HG03457 (cell line): Measurements from ENCODE around the gene FCN3.

Experiments used
- ATAC-seq: cut with Tn5 transposase; IDR thresholded peaks from one replicate; pipeline ENCODE4 v1.9.1; 2021; ENCODE audit warnings: moderate number of reproducible peaks; ENCODE audit not compliant: unreplicated experiment

Gene FCN3

DNA sequence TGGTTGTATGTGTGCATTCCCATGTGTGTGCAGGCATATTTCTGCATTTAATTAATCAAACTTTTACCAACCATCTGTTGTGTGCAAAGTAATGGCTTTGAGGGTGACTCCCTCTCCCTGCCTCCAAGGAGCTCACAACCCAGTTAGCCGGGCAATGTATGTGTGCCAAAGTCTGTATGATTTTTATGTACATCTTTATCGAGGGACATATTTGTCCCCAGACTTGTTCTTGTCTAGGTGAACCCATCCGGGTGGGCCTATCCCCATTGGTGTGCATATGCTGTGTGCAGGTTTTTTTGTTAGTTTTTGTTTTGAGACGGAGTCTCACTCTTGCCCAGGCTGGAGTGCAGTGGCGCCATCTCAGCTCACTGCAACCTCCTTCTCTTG, 31.0 kb downstream of the FCN3 start:
- ATAC-seq = no peak

DNA sequence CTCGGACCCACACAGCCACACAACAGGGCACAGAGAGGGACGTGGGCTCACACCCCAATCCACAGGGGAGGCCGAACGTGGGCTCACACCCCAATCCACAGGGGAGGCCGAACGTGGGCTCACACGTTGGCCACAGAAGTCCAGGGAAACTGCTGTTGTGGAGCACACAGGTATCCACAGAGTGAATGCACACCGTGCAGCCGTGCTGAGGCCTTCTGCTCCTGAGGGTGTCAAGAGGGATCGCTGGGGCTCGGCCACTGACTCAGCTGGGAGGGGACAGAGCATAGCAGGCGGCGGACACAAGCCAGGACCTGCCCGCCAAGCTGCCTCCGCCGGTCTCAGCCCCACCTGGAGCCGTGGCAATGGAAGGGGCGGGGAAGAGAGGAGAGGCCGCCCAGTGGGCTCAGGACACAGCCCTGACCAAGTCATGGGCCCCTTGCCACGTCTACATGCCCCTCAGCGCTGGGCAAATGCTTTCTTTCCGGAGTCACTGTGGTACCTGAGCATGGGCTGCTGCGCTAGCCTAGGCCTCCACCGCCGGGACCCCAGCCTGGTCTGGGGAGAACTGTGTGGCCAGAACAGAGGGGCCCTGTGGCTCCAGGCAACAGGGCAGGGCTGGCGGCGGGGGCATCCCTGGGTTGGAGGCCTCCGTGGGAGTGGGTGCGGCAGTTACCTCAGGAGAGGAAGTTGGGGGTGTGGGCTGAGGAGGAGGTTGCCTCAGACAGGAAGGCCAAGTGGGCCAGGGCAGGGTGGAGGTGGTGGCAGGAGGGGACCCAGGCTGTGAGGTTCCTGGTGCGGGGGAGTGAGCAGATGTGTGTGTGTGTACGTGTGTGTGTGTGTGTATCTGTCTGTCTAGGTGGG, 31.6 kb downstream of the FCN3 start:
- ATAC-seq = no peak

- no peak for ATAC-seq
Observed at GRCh38 chr1:27342391-27342777, 32.2 kb downstream of the FCN3 start.

- ATAC-seq = no peak
Observed at GRCh38 chr1:27341525-27342252, 32.9 kb downstream of the FCN3 start, which contains the start of gene SYTL1. Gene SYTL1 (plus strand): TSS chr1:27342022. CDS start chr1:27345335, 3,313 bp downstream.

- no peak for ATAC-seq
Observed at GRCh38 chr1:27339213-27339612, 35.4 kb downstream of the FCN3 start.

- no peak for ATAC-seq
Observed at GRCh38 chr1:27338751-27339150, 35.9 kb downstream of the FCN3 start.

- ATAC-seq = no peak
Observed at GRCh38 chr1:27336756-27337155, 37.9 kb downstream of the FCN3 start.

DNA sequence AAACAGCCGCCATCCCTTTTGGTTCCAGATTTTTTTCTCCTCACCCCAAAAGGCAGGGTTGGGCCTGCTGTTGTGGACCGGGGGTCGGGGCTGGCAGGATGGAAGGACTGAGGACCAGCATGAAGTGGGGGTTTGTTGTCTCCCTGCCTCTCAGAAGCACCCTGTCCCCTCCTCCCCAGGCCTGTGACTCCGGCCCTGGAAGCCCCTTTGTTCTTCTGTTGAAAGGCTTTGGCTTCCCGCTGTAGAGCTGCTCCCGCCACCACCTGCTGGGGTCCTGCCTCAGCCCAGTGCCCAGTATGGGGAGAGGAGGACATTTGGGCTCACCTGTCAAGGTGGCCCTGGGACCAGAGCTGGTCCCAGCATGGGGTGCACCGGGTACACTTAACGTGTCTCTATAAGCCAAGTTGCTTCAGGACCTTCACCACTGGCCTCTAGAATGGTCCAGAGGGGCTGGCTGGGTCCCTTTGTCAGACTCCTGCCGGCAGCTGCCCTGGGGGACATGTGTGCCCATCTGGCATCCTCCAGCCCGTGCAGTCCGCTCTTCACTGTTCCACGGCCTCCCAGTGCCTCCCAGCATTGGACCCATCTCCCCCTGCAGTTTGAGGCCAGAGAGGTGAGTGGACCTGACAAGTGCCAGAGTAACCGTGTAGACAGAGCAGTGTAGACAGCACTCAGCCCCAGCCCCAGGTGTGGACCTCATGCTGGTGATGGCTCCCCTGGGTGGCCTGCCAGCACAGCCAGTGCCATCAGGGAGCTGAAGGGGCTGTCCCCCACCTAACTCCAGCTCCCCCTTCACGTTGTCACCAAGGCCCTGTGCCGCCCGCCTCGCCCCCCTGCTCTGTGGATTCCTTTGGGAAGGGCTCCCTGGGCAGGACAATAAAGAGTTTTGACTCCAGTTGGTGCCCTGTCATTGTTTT, 38.9 kb downstream of the FCN3 start:
- ATAC-seq = no peak

GRCh38 chr1:27333717-27334279, 40.8 kb downstream of the FCN3 start:
- no peak for ATAC-seq

DNA sequence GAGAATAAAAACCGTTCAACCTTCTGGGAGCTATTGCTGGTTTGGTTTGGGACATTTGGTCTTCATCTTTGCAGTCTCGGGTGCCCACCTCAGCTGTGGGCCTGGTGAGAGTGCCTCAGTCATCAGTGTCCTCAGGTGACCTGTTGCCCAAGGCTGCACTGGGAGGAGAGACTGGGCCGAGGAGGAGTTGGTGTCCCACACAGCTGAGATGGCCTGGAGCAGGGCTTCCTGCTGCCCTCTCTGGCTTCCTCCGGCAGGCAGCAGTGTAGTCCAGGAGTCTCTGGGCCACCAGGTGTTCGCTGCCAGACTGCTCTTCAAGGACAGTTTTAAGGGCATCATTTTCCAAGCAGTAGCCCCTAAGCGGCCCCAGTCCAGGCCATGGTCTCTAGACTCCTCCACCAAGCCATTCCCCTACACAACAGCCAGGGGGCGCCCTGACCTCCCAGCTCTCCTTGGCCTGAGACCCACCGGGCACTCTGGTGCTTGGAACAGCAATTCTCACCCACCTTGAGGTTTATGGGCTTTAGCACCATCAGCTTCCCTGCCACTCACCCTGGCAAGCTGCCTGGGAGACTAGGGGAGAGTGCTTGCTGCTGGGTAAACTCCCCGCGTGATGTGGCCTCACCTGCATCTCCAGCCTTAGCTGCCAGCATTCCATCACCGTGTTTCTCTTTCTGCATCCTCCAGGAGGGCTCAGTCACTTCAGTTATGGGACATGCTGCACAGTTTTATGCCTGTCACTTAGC, 41.9 kb downstream of the FCN3 start:
- no peak for ATAC-seq

DNA sequence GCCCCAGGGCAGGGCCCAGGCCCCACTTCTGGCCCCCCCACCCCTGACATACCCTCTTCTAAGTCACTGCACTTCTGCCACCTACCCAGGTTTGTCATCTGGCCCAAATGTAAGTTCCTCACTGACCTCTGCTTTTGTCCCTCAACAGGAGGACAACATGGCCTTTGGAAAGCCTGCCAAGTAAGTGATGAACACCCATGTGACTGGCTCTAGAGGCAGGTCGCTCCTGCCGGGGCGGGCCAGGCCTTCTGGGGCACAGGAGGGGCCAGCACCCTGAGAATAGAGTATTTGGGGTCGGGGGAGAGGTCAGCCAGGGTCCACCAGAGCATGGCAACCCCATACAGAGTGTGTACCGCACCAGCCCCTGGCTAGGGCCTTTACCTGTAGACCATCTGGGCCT, 42.7 kb downstream of the FCN3 start:
- ATAC-seq = no peak

GRCh38 chr1:27331426-27331825, 43.2 kb downstream of the FCN3 start:
- no peak for ATAC-seq

DNA sequence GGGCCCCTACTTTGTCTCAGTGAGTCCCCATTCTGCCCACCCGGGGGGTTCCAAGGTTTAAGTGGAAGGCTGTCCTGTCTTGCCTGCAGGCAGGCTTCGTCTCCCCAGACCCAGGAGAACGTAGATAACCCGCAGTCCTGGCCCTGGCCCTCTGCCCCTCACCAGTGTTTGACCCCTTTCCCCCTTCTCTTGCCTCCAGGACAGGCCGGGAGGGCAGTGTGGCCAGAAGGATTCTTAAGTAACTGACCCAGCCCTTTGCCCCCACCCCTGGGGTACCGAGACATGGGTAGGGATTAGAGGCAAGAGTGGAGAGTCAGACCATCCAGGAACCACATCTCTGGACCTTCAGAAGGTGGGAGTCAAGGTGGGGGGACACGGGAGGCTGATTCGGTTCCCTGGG, 43.8 kb downstream of the FCN3 start:
- no peak for ATAC-seq

- no peak for ATAC-seq
Observed at GRCh38 chr1:27327964-27328363, 46.7 kb downstream of the FCN3 start.

DNA sequence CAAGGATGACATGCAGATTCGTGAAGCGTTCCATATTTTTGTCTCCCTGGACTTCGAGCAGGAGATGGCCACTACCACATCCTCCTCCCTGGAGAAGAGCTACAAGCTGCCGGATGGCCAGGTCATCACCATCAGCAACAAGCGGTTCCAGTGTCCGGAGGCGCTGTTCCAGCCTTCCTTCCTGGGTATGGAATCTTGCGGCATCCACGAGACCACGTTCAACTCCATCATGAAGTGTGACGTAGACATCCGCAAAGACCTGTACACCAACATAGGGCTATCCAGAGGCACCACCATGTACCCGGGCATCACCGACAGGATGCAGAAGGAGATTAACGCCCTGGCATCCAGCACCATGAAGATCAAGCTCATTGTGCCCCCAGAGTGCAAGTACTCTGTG, 49.3 kb downstream of the FCN3 start:
- no peak for ATAC-seq

DNA sequence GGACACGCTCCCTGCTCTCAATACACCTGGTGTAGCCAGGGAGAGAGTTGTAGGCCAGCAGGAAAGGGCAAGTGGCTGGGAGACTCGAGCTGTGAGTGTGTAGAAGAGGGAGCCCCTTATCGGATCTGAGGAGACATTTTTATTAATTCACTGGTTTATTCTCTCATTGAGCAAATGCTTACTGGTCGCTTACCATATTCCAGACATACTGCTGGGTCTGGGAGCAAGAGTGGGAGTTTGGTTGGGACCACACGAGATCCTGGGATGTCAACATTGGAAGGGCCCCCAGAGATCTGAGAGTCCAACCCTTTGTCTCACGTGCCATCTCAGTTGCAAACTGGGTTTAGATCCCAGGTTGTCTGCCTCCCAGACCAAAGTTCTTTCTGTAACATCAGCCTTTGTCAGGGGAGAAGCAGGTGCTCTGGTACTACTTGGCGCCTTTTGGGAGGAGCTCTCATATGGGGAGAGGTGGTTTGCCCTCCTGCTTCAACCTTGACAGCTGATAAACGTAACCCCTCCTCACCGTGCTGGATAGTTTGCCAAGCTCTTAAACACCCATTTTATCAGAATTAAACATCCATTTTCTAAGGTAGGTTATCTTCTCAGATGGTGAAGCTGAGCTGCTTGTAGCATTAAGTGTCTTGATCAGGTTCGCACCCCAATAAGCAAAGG, 51.9 kb downstream of the FCN3 start:
- no peak for ATAC-seq

DNA sequence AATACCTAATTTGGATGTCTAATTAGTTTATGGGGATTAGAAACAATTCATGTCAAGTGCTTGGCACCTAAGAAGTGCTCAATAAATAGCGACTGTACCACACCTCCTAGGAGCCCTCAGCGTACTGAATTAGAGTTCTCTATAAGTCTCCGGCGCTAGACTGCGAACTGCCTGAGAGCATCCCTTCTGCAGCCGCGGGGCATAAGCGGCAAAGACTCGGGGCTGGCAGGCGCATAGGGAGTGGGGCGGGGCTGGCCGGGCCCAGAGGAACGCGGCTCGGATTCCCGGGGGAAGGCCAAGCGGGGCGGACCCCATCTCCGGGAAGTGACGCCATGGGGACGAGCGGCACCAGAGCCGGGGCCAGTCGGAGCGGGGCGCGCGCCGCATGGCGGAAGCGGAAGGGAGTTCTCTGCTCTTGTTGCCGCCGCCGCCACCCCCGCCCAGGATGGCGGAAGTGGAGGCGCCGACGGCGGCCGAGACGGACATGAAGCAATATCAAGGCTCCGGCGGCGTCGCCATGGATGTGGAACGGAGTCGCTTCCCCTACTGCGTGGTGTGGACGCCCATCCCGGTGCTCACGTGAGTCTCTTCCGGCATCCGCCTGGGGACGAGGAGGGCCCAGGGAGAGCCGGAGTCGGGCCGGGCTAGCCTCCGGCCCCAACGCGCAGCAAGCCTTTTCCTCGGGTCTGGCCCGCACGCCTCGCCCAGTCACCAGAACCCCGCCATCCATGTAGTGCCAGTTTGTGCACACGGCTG, 52.6 kb downstream of the FCN3 start, which contains the start of gene TMEM222:
Gene TMEM222 (plus strand): TSS at position 351 of the 756 bp plus-strand sequence. CDS start 35 bp downstream, at position 386.
- peak; percentile 73 for ATAC-seq
